GM23248 (cell line): ENCODE data around the gene GTPBP6. TPM values are rescaled to one million over a fixed set of nuclear protein-coding genes. Genes with fewer than 3 reads are reported as not detected.

Experiments used
- DNase-seq: peaks from one replicate; pipeline ENCODE4 v3.0.0-alpha.2; 2015
- H2AFZ ChIP-seq: fragments of 200-600 bp; sonication (generic); 2 replicates; pipeline ENCODE4 v1.6.1; 2016; ENCODE audit warnings: antibody characterized with exemption
- H3F3A ChIP-seq: fragments of 200-600 bp; sonication (generic); 2 replicates; pipeline ENCODE4 v1.6.1; 2016; ENCODE audit warnings: mild to moderate bottlenecking, antibody characterized with exemption, mixed run types; ENCODE audit not compliant: insufficient read depth
- H3K27ac ChIP-seq: fragments of 200-600 bp; sonication (generic); 2 replicates; pipeline ENCODE4 v1.5.1; 2016; ENCODE audit warnings: mild to moderate bottlenecking
- H3K27me3 ChIP-seq: fragments of 200-600 bp; sonication (generic); replicated peaks from 2 replicates; pipeline ENCODE4 v1.6.1; 2016; ENCODE audit warnings: mild to moderate bottlenecking; ENCODE audit not compliant: insufficient read depth
- H3K36me3 ChIP-seq: fragments of 200-600 bp; sonication (generic); 2 replicates; pipeline ENCODE4 v1.6.1; 2016; ENCODE audit warnings: low read depth, mild to moderate bottlenecking
- H3K4me1 ChIP-seq: fragments of 200-600 bp; sonication (generic); 2 replicates; pipeline ENCODE4 v1.6.1; 2016; ENCODE audit warnings: mild to moderate bottlenecking; ENCODE audit not compliant: insufficient read depth
- H3K4me2 ChIP-seq: fragments of 200-600 bp; sonication (generic); one replicate; pipeline ENCODE4 v1.6.1; 2016; ENCODE audit warnings: mild to moderate bottlenecking; ENCODE audit not compliant: unreplicated experiment
- H3K4me3 ChIP-seq: fragments of 200-600 bp; sonication (generic); 2 replicates; pipeline ENCODE4 v1.5.1; 2016; ENCODE audit warnings: mild to moderate bottlenecking
- H3K79me2 ChIP-seq: fragments of 200-600 bp; sonication (generic); 2 replicates; pipeline ENCODE4 v1.6.1; 2016; ENCODE audit warnings: mild to moderate bottlenecking; ENCODE audit not compliant: insufficient read depth
- H3K9ac ChIP-seq: fragments of 200-600 bp; sonication (generic); 2 replicates; pipeline ENCODE4 v1.6.1; 2016; ENCODE audit warnings: mild to moderate bottlenecking
- H3K9me2 ChIP-seq: fragments of 200-600 bp; sonication (generic); 2 replicates; pipeline ENCODE4 v1.6.1; 2016; ENCODE audit warnings: mixed run types, mild to moderate bottlenecking, moderate library complexity; ENCODE audit not compliant: insufficient read depth
- H3K9me3 ChIP-seq: fragments of 200-600 bp; sonication (generic); one replicate; pipeline ENCODE4 v1.6.1; 2017; ENCODE audit warnings: low read depth
- H4K20me1 ChIP-seq: fragments of 200-600 bp; sonication (generic); 2 replicates; pipeline ENCODE4 v1.6.0; 2016; ENCODE audit not compliant: insufficient read depth
- EZH2 ChIP-seq: fragments of 200-600 bp; sonication (generic); IDR thresholded peaks from 2 replicates; pipeline ENCODE4 v1.6.1; 2018; ENCODE audit warnings: antibody characterized with exemption, mild to moderate bottlenecking; ENCODE audit not compliant: insufficient read depth, poor library complexity, severe bottlenecking
- EZH2phosphoT487 ChIP-seq: fragments of 200-600 bp; sonication (generic); IDR thresholded peaks from 2 replicates; pipeline ENCODE4 v1.6.1; 2018; ENCODE audit warnings: antibody characterized with exemption, moderate library complexity, mild to moderate bottlenecking, low read depth; ENCODE audit not compliant: insufficient read depth
- WGBS, 2 experiments: methylation state at CpG; one replicate each; pipeline ENCODE4 v1.1.6; 2015 to 2017; ENCODE audit warnings: low lambda C conversion rate in 2 of 2, low coverage in 1 of 2; ENCODE audit errors: missing lambda C conversion rate in 2 of 2; 5-methylcytosine and 5-hydroxymethylcytosine counted together
- in situ Hi-C: fragments of 300-500 bp; cut with MboI; formaldehyde crosslinking; loops from 2 replicates; pipeline ENCODE4 v1.15.0; 2020
- polyA plus RNA-seq: library from polyadenylated mRNA; unstranded; fragments of >200 nt; fragmentation: Nextera tagmentation; extraction: Ambion mirVana; gene quantifications from 2 replicates; pipeline ENCODE4 v1.2.1, GENCODE V29; 2016
- total RNA-seq: library from RNA; depleted of rRNA; stranded (reverse); fragments of >200 nt; shearing (Covaris generic); gene quantifications from 2 replicates; pipeline ENCODE4 v1.2.3, GENCODE V29; 2014

Gene GTPBP6
- total and polyA plus RNA-seq, 2 experiments from 2014 or later = 28.1 to 32.4 TPM

- DNase-seq = peak; percentile 16
- WGBS, 2 experiments = 94 to 95% methylated on average over 19 of the region's 19 CpGs
- H3K4me1 ChIP-seq = no peaks in the 10 kb centered on the region
Measured at GRCh38 chrX:302975-303374, 15.6 kb downstream of the GTPBP6 start.

GRCh38 chrX:300334-300733, 18.3 kb downstream of the GTPBP6 start:
- Histone ChIP-seq H4K20me1 (no peaks in the 10 kb centered on the region), H3K4me1 (no peaks in the 10 kb centered on the region), H2AFZ (no peak overlapping the region), H3K9me2 (no peaks in the 10 kb centered on the region), H3K79me2 (no peaks in the 10 kb centered on the region), H3K9ac (no peak overlapping the region), H3K9me3 (no peaks in the 10 kb centered on the region), H3K4me2 (no peak overlapping the region), H3F3A (no peaks in the 10 kb centered on the region), H3K4me3 (no peak overlapping the region), H3K36me3 (peaks cover 6% of the 10 kb centered on the region; the same call in 1 of the 2 replicates), H3K27ac (no peak overlapping the region), H3K27me3 (no peaks in the 10 kb centered on the region)
- in situ Hi-C loops = no loop called here
- DNase-seq = no peak
- TF ChIP-seq EZH2 = no peak
- no peak for TF ChIP-seq EZH2phosphoT487
- 93 to 95% methylated on average over 8 of the region's 8 CpGs for WGBS, 2 experiments

More at GRCh38 chrX:302975-303374, 15.6 kb downstream of the GTPBP6 start:
- TF ChIP-seq EZH2 (no peak), EZH2phosphoT487 (no peak)
- H3K9me3 ChIP-seq = no peaks in the 10 kb centered on the region
- H3K79me2 ChIP-seq = no peaks in the 10 kb centered on the region
- H3K27ac ChIP-seq = no peak overlapping the region
- no peaks in the 10 kb centered on the region for H3K27me3 ChIP-seq
- no peaks in the 10 kb centered on the region for H3K9me2 ChIP-seq
- in situ Hi-C loops = no loop called here
- peaks cover 24% of the 10 kb centered on the region for H3K36me3 ChIP-seq
- H3K4me2 ChIP-seq = no peak overlapping the region
- H2AFZ ChIP-seq = no peak overlapping the region
- no peak overlapping the region for H3K9ac ChIP-seq
- no peaks in the 10 kb centered on the region for H4K20me1 ChIP-seq
- H3F3A ChIP-seq = peaks cover 10% of the 10 kb centered on the region; the same call in 1 of the 2 replicates
- H3K4me3 ChIP-seq = no peak overlapping the region

GRCh38 chrX:298993-299392, 19.6 kb downstream of the GTPBP6 start:
- no peaks in the 10 kb centered on the region for H3K79me2 ChIP-seq
- no peaks in the 10 kb centered on the region for H4K20me1 ChIP-seq
- in situ Hi-C loops = no loop called here
- TF ChIP-seq EZH2phosphoT487 (no peak), EZH2 (no peak)
- 98 to 100% methylated on average over 33 to 36 of the region's 36 CpGs for WGBS, 2 experiments
- no peak overlapping the region for H3K4me2 ChIP-seq
- no peaks in the 10 kb centered on the region for H3K27me3 ChIP-seq
- no peaks in the 10 kb centered on the region for H3K4me1 ChIP-seq
- no peaks in the 10 kb centered on the region for H3F3A ChIP-seq
- no peaks in the 10 kb centered on the region for H3K9me2 ChIP-seq
- no peak overlapping the region for H2AFZ ChIP-seq
- H3K4me3 ChIP-seq = no peak overlapping the region
- no peak for DNase-seq
- H3K9me3 ChIP-seq = no peaks in the 10 kb centered on the region
- peaks cover 6% of the 10 kb centered on the region; the same call in 1 of the 2 replicates for H3K36me3 ChIP-seq
- no peak overlapping the region for H3K9ac ChIP-seq
- H3K27ac ChIP-seq = no peak overlapping the region

GRCh38 chrX:295136-295535, 23.5 kb downstream of the GTPBP6 start:
- Histone ChIP-seq H3K9me3 (no peaks in the 10 kb centered on the region), H2AFZ (no peak overlapping the region), H3K9ac (no peak overlapping the region), H3K27ac (no peak overlapping the region), H3K79me2 (no peaks in the 10 kb centered on the region), H3F3A (no peaks in the 10 kb centered on the region), H4K20me1 (no peaks in the 10 kb centered on the region), H3K4me2 (no peak overlapping the region), H3K36me3 (no peaks in the 10 kb centered on the region; the same call in 1 of the 2 replicates), H3K4me3 (no peak overlapping the region), H3K4me1 (no peaks in the 10 kb centered on the region), H3K9me2 (no peaks in the 10 kb centered on the region), H3K27me3 (no peaks in the 10 kb centered on the region)
- TF ChIP-seq EZH2 (no peak), EZH2phosphoT487 (no peak)
- in situ Hi-C loops = no loop called here
- WGBS, 2 experiments = 94 to 97% methylated on average over 15 to 21 of the region's 21 CpGs
- DNase-seq = no peak
